Motor neuron (in vitro differentiated cells): ENCODE data around the gene OXCT2. TPM values are rescaled to one million over a fixed set of nuclear protein-coding genes. Genes with fewer than 3 reads are reported as not detected.
"Not testable (repeated sequence)": the region's sequence is repeated elsewhere in the genome, so short reads cannot be mapped to it uniquely, and the experiment has no call there.

ENCODE experiments used
- ATAC-seq, 8 experiments: fragments of 200-7000 bp; cut with Tn5 transposase; replicated peaks in 6 of 8; 2 replicates each; pipeline ENCODE4 v1.8.0; 2021; ENCODE audit warnings: mild to moderate bottlenecking in 8 of 8, moderate library complexity in 8 of 8
- H3K27ac ChIP-seq, 2 donors: fragments of 250-450 bp; sonication (Bioruptor Pico); 2 replicates each; pipeline ENCODE4 v1.9.0; 2021; ENCODE audit warnings: antibody characterized with exemption in 2 of 2, mild to moderate bottlenecking in 2 of 2, moderate library complexity in 1 of 2
- H3K4me1 ChIP-seq, 2 donors: fragments of 250-450 bp; sonication (Bioruptor Pico); replicated peaks in 1 of 2; 2 replicates each; pipeline ENCODE4 v1.6.1; 2021; ENCODE audit warnings: antibody characterized with exemption in 2 of 2, mild to moderate bottlenecking in 2 of 2, moderate library complexity in 1 of 2
- H3K4me3 ChIP-seq, 5 donors: fragments of 250-450 bp; sonication (Bioruptor Pico); 2 replicates each; pipeline ENCODE4 v1.9.0; 2021; ENCODE audit warnings: antibody characterized with exemption in 5 of 5, mild to moderate bottlenecking in 5 of 5, moderate library complexity in 4 of 5
- WGBS, 10 experiments: fragments of 450-650 bp; shearing (Covaris generic); methylation state at CpG; one replicate each; pipeline ENCODE4 v1.0.0; 2022; 5-methylcytosine and 5-hydroxymethylcytosine counted together
- in situ Hi-C, 9 experiments: fragments of 400-800 bp; cut with MboI; loops; one replicate each; pipeline ENCODE4 v1.15.0; 2021; ENCODE audit warnings: low sequenced_read_pairs in 9 of 9, low pct_unique_long_range_greater_than_20kb in 2 of 9; ENCODE audit not compliant: unreplicated experiment in 9 of 9
- total RNA-seq, 8 experiments: library from RNA; unstranded; fragments of 300-600 nt; gene quantifications; 2 replicates each; pipeline versions ENCODE4 v1.2.3 to v1.2.4, GENCODE V29; 2022

Gene OXCT2
- total RNA-seq, 8 experiments from 2014 or later: 0.51 to 1.8 (median 0.93) TPM; not detected in 1

DNA sequence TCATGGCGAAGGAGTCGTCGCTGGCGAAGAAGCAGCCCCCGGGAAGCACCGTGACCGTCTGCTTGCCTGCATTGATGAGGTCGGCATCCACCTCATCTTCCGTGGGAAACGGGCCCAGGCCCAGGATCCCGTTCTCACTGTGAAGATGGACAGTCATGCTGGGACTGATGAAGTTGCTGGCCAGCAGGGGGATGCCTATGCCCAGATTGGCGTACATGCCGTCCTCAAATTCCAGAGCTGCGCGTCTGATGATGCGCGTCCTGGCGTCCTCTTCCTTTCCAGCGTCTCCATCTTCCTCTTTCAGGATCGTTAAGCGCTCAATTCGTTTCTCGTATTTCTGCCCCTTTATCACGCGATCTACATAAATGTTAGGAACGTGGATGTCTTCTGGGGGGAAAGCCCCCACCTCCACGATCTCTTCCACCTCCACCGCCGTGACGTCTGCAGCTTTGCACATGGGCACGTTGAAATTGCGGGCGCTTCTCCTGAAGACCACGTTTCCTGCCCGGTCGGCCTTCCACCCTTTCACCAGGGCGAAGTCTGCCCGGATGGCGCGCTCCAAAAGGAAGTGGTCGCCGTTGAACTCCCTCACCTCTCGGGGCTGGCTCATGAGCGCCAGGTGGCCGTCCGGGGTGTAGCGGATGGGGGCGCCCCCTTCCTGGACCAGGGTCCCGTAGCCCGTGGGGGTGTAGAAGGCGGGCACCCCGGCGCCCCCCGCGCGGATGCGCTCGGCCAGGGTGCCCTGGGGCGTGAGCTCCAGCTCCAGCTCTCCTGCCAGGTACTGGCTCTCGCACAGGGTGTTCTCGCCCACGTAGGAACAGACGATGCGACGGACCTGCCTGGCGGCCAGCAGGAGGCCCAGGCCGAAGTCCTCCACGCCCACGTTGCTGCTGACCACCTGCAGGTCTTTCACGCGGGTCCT lies 787 bp downstream of the OXCT2 start:
- WGBS, 10 experiments: no CpG with 5 or more reads among the region's 71 CpGs
- H3K27ac ChIP-seq, H3K4me1 ChIP-seq, in situ Hi-C loops: not testable (repeated sequence)
- peak overlapping the region in 4 of 5 donors; percentile 9 to 31 (median 22) for H3K4me3 ChIP-seq
- peak in 7 of 8 experiments; percentile 10 to 83 (median 31) for ATAC-seq

DNA sequence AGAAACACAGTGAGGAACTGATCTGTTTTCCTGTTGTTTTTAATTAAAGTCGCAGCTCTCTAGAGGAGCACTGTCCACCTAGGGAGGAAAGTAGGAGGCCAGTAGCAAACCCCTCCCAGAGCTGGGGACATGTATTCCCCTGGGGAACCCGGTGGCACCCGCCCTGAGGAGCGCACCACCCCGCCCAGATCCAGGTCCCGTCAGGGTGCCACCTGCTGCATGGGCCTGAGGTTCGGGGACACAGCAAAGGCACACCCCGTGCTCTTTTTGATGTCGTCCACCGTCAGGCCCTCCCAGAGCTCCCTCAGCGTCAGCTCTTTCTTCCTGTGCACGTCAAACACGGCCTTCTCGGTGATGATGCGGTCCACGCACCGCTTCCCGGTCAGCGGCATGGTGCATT lies 1.6 kb downstream of the OXCT2 start:
- WGBS, 10 experiments: no CpG with 5 or more reads among the region's 19 CpGs
- H3K4me3 ChIP-seq, ATAC-seq, H3K4me1 ChIP-seq, H3K27ac ChIP-seq, in situ Hi-C loops: not testable (repeated sequence)

DNA sequence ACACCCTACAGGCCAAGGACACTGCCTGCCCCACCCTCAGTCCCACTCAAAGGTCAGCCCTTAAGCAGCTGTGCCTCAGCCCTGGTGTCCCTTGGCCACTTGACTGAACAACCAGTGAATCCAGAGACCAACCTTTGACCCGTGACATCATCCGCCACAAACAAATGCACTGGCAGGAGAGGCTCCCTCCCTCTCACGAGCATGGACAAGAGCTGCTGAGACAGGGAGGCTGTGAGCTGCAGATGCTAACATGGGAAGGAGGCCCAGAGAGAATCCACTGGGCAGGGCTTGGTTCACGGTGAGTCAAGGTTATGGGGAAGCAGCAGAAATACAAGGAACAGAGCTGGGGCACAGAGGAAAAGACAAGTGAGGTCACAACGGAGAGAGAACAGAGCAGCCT lies 4.7 kb downstream of the OXCT2 start:
- ATAC-seq: peak in 7 of 8 experiments; percentile 59 to 79 (median 67)
- H3K27ac ChIP-seq, H3K4me1 ChIP-seq, H3K4me3 ChIP-seq, in situ Hi-C loops: not testable (repeated sequence)
- WGBS, 10 experiments: no CpG with 5 or more reads among the region's 5 CpGs

DNA sequence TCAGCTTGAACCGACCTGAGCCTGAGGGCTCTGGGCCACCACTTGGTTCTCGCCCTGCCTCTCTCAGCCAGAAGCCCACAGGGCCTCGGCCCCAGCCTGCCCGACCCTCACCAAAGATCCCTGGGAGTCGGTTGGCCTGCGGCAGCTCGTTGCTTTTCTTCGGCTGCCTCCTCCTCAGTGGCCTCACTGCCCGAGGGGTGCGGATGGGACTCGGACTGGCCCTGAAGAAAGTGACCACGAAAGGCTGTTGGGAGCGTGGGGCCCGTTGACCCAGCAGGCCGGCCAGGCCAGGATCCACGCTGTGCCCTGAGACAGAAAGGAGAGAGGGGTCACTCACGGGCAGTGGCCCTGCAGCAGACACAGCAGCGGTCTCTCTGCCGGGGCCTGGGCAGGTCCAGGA lies 6.6 kb downstream of the OXCT2 start:
- H3K4me1 ChIP-seq, ATAC-seq, in situ Hi-C loops, H3K27ac ChIP-seq, H3K4me3 ChIP-seq: not testable (repeated sequence)
- no CpG with 5 or more reads among the region's 19 CpGs for WGBS, 10 experiments

DNA sequence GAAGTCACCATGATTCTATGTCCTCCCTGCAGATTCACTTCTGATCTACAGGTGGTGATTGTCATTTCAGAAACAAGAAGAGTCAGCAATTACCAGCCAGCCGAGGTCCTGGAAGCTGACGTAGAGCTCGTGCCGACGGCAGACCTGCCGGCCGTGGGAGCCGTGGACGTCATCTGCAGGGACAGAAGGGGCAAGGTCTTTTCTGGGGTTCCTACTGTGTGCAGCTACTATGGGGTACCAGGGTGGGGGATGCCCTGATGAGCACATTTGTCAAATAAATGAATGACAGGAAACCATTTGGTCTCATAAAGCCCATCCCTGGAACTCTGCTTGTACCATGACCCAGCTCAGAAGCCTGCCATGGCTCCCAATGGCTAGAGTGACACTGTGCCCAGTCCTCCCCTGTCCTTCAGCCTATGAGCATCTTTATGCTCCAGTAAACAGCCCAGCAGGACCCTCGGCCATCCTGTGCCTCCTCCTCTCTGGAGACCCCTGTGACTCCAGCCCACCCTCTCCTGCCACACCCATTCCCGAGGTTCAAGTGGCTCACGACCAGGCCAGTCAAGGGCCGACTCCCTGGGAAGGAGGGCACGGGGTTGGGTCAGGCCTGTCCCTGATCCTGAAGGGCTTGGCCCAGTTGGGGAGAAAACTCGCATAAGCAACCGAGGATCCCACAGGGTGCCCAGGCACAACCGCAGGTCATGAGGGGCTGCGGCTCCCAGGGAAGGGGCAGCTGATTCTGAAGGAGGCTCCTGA lies 7.4 kb downstream of the OXCT2 start:
- no CpG with 5 or more reads among the region's 18 CpGs for WGBS, 10 experiments
- ATAC-seq: peak in 1 of 8 experiments; percentile 7

DNA sequence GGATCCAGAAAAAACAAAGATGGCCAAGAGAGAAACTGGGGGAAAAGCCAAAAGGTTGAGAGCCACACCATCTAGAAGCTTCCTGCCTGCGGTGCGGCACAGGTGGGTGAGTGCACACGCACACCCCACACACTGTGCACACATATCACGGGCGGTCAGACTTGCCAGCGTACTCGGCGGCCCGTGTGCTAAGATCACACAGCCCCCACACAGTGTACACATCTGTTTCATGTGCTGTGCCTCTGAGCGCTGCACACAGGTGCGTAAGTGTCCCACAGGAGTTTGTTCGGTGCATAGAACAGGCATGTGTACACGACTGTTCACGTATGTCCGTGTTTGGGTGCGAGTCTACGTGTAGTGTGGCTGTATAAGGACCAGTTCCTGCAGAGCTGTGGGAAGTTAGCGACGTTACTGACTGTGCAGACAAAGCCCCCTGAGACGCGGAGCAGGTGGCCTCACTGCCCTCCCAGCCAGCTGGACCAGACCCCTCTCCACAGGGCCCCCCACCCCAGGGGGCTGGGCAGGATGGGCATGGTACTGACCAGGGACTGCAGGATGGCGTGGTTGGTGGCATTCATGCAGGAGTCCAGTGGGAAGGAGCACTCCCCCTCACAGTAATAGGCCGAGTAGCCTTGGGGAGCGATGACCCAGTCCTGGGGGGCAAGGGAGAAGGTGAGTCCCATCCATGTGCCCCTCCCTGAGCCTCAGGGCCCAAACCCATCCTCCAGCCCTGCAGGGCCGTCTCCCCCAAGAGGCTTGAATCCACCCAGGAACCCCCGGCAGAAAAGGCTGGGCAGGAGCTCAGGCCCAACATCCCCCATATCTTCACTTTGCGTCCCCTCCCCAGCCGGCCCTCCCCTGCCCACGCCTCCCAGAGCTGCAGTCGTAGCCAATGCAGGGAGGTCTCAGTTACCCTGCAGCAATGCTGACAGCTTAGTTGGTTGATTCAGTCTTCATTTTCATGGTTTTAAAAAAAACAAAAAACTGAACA lies 8.3 kb downstream of the OXCT2 start:
- in situ Hi-C loops: no loop called here
- 80 to 97% (median 93%) methylated on average over 1 to 19 of the region's 30 CpGs; no CpG with 5 or more reads in 3 of the 10 experiments for WGBS, 10 experiments
- ATAC-seq: no peak
- Histone ChIP-seq H3K4me1 (peaks cover 0 to 3% of the 10 kb centered on the region in 2 donors), H3K4me3 (no peak overlapping the region), H3K27ac (no peak overlapping the region)

More for the DNA sequence above, 7.4 kb downstream of the OXCT2 start:
- H3K4me3 ChIP-seq, in situ Hi-C loops, H3K27ac ChIP-seq, H3K4me1 ChIP-seq: not testable (repeated sequence)

DNA sequence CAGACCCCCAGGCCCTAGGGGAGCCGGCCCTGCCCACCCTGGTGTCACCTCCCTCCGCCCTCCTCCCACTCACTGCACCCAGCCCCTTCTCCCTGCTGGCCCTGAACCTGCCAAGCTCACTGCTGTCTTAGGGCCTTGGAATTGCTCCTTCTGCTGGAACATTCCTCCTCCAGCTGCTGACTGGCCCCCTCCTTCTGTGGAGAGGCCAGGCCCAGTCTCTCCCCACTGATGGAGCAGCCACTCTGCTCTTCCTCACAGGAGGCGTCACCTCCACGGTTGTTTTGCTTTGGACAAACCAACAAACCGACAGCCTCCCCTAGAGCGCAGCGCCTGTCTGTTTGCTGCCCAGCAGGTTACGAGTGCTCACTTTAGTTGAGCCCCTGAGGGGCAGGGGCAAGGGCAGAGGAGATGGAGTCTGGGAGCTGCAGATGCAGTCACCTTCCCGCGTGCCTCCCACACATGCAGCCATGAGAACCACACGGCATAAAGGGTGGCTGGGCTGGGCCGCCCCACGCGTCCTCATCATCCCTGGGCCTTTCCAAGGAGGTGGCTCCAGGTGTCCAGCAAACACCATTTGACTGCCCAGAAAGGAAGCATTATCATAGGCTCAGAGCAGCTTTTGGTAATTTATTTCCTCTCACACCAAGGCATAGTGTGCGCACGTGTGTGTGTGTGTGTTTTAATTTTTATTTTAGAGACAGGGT lies 9.4 kb downstream of the OXCT2 start:
- H3K4me1 ChIP-seq: no peaks in the 10 kb centered on the region
- in situ Hi-C loops: no loop called here
- no peak overlapping the region for H3K4me3 ChIP-seq
- WGBS, 10 experiments: 0 to 100% (median 81%) methylated on average over 1 to 12 of the region's 16 CpGs; no CpG with 5 or more reads in 4 of the 10 experiments
- no peak overlapping the region for H3K27ac ChIP-seq
- peak in 1 of 8 experiments; percentile 1 for ATAC-seq

DNA sequence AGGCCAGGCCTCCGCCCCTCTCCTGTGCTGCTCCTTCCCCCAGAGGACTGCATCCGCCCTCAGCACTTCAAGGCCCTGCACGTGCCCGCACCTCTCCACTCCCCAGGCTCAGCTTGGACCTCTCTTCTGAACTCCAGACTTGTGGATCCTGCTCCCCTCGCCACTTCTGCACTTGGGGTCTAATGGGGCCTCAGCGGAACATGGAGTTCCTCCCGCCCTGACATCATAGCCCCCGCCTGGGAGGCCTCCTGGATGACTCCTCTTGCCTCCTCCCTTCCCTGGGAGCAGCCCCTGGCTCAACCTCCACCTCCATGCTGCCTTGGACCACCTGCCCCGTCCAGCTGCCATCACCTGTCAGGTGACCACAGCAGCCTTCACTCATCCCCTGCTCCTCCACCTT lies 10.1 kb downstream of the OXCT2 start:
- in situ Hi-C loops: no loop called here
- H3K27ac ChIP-seq: no peak overlapping the region
- H3K4me3 ChIP-seq: no peak overlapping the region
- ATAC-seq: peak in 3 of 8 experiments; percentile 8 to 18 (median 16)
- H3K4me1 ChIP-seq: no peaks in the 10 kb centered on the region
- WGBS, 10 experiments: 42 to 100% (median 80%) methylated on average over 1 to 2 of the region's 9 CpGs; no CpG with 5 or more reads in 7 of the 10 experiments

DNA sequence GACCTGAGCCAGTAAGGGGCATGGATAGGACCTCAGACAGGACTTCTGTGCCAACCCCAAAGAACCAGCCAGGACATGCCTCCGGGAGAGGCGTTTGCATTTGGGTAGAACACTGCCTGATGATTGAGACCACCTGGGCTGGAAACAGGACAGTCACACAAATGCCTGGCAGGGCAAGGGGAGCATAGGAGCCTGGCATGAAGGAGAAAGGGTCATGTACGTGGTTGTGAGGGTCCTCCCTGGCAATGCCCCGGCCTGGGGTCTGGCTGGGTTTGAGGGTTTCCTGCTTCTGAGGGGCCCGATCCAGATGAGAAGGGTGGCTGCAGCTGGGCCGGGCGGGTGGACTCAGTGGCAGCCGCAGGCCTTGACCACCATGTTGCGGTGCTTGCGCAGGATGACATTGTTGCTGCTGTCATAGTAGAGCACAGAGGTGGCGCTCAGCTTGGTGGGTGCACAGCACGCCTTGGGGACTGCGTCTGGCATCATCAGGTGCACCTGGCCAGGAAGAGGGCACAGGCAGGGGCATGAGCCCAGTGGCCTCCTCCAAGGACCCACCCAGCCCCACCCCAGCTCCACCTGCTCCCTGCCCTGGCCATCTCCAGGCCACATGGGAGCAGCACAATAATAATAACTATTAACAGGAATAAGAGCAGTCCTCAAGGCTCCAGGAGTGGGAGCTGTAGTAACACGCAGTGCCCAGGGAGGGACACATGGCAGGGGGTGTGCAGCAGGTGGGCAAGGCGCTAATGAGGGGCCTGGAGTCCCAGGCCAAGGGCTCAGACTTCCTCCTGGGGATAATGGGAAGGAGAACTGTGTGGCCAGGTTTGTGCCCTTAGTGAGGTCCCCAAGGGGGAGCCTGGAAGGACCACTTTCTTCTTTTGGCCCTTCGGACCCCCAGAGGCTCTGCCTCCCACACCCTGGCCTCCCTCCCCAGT lies 10.8 kb downstream of the OXCT2 start:
- in situ Hi-C loops: no loop called here
- peak in 1 of 8 experiments; percentile 3 for ATAC-seq
- Histone ChIP-seq H3K4me3 (no peak overlapping the region), H3K4me1 (no peaks in the 10 kb centered on the region), H3K27ac (no peak overlapping the region)
- 40 to 100% (median 92%) methylated on average over 1 to 7 of the region's 16 CpGs; no CpG with 5 or more reads in 4 of the 10 experiments for WGBS, 10 experiments

DNA sequence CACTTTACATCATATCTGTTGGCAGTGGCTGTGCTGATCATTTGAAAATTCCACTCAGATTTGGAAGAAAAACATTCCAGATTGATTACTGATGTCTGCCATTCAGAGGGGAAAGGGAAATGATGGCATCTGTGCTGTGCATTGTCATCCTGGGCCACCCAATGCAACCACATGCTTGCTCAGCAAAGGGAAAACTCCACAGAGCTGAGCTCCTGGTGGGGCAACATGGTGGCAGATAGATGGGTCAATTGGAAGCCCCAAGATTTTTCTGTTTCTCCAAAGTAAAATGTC lies 11.8 kb downstream of the OXCT2 start:
- H3K4me3 ChIP-seq: no peak overlapping the region
- in situ Hi-C loops: no loop called here
- no peaks in the 10 kb centered on the region for H3K4me1 ChIP-seq
- no peak overlapping the region for H3K27ac ChIP-seq
- no peak for ATAC-seq

DNA sequence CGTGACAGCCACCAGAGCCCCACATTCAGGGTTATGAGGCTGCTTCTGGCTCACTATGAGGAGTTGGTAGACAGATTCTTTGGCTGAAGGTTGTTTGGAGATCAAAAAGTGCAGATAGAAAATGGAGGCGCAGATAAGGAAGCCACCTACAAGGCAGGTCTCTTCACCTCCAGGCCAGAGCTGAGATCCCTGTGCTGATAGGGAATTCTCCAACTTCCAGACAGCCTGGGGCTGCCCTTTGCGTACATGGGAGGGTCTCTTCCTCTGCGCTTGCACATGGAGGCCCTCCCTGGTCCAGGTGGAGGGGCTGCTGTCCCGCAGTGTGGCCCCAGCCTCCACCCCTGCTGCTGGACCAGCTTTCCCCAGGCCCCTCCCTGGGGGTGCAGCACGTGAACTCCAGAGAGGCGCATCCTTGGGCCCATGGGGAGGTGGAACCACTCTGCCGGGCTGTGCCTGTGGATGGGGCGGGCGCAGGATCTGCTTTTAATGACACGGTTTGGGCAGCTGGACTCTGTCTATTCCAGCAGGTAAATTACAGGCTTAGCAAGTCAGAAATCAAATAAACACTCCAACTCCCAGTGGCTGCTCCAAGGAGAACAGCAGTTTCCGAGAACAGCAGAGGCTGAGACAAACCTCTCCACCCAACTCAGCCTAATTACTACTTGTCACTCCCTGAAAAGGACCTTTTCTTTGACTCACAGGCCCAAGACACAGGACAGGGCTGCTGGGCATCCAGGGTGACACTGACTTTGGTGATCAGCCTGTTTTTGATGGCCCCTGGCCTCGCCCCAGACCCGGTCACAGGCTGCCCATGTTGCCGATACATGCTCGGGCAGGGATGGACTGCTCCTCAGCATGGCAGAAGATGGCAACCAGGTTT lies 12.4 kb downstream of the OXCT2 start:
- in situ Hi-C loops: no loop called here
- ATAC-seq: peak in 1 of 8 experiments; percentile 16
- Histone ChIP-seq H3K4me3 (no peak overlapping the region), H3K4me1 (no peaks in the 10 kb centered on the region), H3K27ac (no peak overlapping the region)
- WGBS, 10 experiments: 89 to 100% (median 99%) methylated on average over 1 to 10 of the region's 16 CpGs; no CpG with 5 or more reads in 2 of the 10 experiments
